HCT116 (cell line): Measurements from ENCODE around the gene ITPKA. TPM values are rescaled to one million over a fixed set of nuclear protein-coding genes. Genes with fewer than 3 reads are reported as not detected.

Source experiments
- ATAC-seq: fragments of 200-7000 bp; cut with Tn5 transposase; 2 replicates; pipeline ENCODE4 v1.9.1; 2020; ENCODE audit warnings: mild to moderate bottlenecking, moderate library complexity
- BruUV-seq: library from RNA; stranded (reverse); fragments of 400-500 nt; replicated peaks from 2 replicates; lab custom pipeline; 2021; lab: Mats Ljungman, UMichigan
- CTCF ChIA-PET: fragments of 300-600 bp; sonication (Branson Sonifier 250); formaldehyde crosslinking; loops from one replicate; lab custom pipeline; 2021; ENCODE audit warnings: antibody characterized with exemption; lab: Charles Lee
- POLR2A ChIA-PET: fragments of 300-600, 350-600 bp; sonication (Branson Sonifier 250); formaldehyde crosslinking; loops from one replicate; lab custom pipeline; 2021; ENCODE audit warnings: antibody characterized with exemption; lab: Charles Lee
- RAD21 ChIA-PET, 2 experiments: fragments of 300-600 bp; sonication (Branson Sonifier 250); formaldehyde crosslinking; loops; one replicate each; lab custom pipeline; 2023; ENCODE audit warnings: low total read pairs in 2 of 2; ENCODE audit not compliant: uncharacterized antibody in 2 of 2, unreplicated experiment in 2 of 2, low non-redundant PET in 1 of 2; lab: Charles Lee
- DNase-seq: peaks from one replicate; pipeline ENCODE4 v3.0.0-alpha.2; 2010; ENCODE audit warnings: low read depth, low spot score
- H2AFZ ChIP-seq: fragments of 200-600 bp; shearing (Covaris generic), sonication (generic); 2 replicates; pipeline ENCODE4 v1.6.1; 2017; ENCODE audit warnings: low read depth, mixed run types, mixed read lengths, antibody characterized with exemption, low read length; ENCODE audit not compliant: poor library complexity, severe bottlenecking
- H3K27ac ChIP-seq: 2 replicates; pipeline ENCODE4 v1.5.1; 2012; ENCODE audit warnings: low read depth, low read length
- H3K27me3 ChIP-seq: fragments of 200-600 bp; sonication (generic); 2 replicates; pipeline ENCODE4 v1.6.1; 2016; ENCODE audit warnings: mixed run types, low read length, mixed read lengths; ENCODE audit not compliant: insufficient read depth
- H3K36me3 ChIP-seq, 2 experiments: fragments of 200-500 bp in 1 of 2; fragments of 200-600 bp in 1 of 2; sonication (Bioruptor generic) in 1 of 2; sonication (generic) in 1 of 2; 2 replicates each; pipeline versions ENCODE4 v1.5.1 to v1.6.1; 2014 to 2016; ENCODE audit warnings: low read length in 2 of 2, inconsistent platforms in 1 of 2, mixed read lengths in 1 of 2, mixed run types in 1 of 2; ENCODE audit not compliant: insufficient read depth in 2 of 2, control insufficient read depth in 1 of 2
- H3K4me1 ChIP-seq, 2 experiments: fragments of 200-600 bp in 1 of 2; sonication (generic) in 1 of 2; 2 replicates each; pipeline versions ENCODE4 v1.5.1 to v1.6.1; 2012 to 2017; ENCODE audit warnings: low read length in 2 of 2, inconsistent platforms in 1 of 2, mild to moderate bottlenecking in 1 of 2, mixed read lengths in 1 of 2, mixed run types in 1 of 2, moderate library complexity in 1 of 2; ENCODE audit not compliant: insufficient read depth in 2 of 2, control insufficient read depth in 1 of 2
- H3K4me2 ChIP-seq: fragments of 200-600 bp; sonication (generic); 2 replicates; pipeline ENCODE4 v1.6.1; 2017; ENCODE audit warnings: mixed run types, low read length, mixed read lengths
- H3K4me3 ChIP-seq, 2 experiments: fragments of 200-600 bp in 1 of 2; sonication (generic) in 1 of 2; replicated peaks in 1 of 2; 2 replicates each; pipeline ENCODE4 v1.5.1; 2011 to 2016; ENCODE audit warnings: low read length in 2 of 2, control low read depth in 1 of 2, low read depth in 1 of 2, mild to moderate bottlenecking in 1 of 2, mixed read lengths in 1 of 2, mixed run types in 1 of 2
- H3K79me2 ChIP-seq: fragments of 200-600 bp; sonication (generic); 2 replicates; pipeline ENCODE4 v1.6.1; 2017; ENCODE audit warnings: mild to moderate bottlenecking, mixed run types, low read length, moderate library complexity, mixed read lengths; ENCODE audit not compliant: insufficient read depth
- H3K9ac ChIP-seq: fragments of 200-600 bp; sonication (generic); 2 replicates; pipeline ENCODE4 v1.6.1; 2016; ENCODE audit warnings: low read length, mixed read lengths
- H3K9me2 ChIP-seq: fragments of 200-600 bp; sonication (generic), shearing (Covaris generic); 2 replicates; pipeline ENCODE4 v1.6.1; 2017; ENCODE audit warnings: mixed run types, mild to moderate bottlenecking, moderate library complexity; ENCODE audit not compliant: insufficient read depth
- H3K9me3 ChIP-seq, 2 experiments: fragments of 200-500 bp in 1 of 2; fragments of 200-600 bp in 1 of 2; sonication (Bioruptor generic) in 1 of 2; sonication (generic) in 1 of 2; 2 replicates each; pipeline ENCODE4 v1.6.1; 2014 to 2017; ENCODE audit warnings: low read length in 2 of 2, mixed read lengths in 2 of 2, inconsistent platforms in 1 of 2, low read depth in 1 of 2, mild to moderate bottlenecking in 1 of 2, mixed run types in 1 of 2, moderate library complexity in 1 of 2; ENCODE audit not compliant: control insufficient read depth in 1 of 2, insufficient read depth in 1 of 2
- H4K20me1 ChIP-seq: fragments of 200-600 bp; sonication (generic), shearing (Covaris generic); 2 replicates; pipeline ENCODE4 v1.6.1; 2017; ENCODE audit warnings: mixed run types, mild to moderate bottlenecking, moderate library complexity; ENCODE audit not compliant: insufficient read depth
- CBX3 ChIP-seq: IDR thresholded peaks from 2 replicates; pipeline ENCODE4 v1.6.1; 2012; ENCODE audit warnings: low read depth
- CEBPB ChIP-seq: IDR thresholded peaks from 2 replicates; pipeline ENCODE4 v1.6.1; 2012; ENCODE audit warnings: low read depth
- EGR1 ChIP-seq: IDR thresholded peaks from 2 replicates; pipeline ENCODE4 v1.6.1; 2012; ENCODE audit warnings: low read depth
- ELF1 ChIP-seq: IDR thresholded peaks from 2 replicates; pipeline ENCODE4 v1.6.1; 2012; ENCODE audit warnings: low read depth, borderline replicate concordance
- EZH2 ChIP-seq: fragments of 200-600 bp; sonication (generic); IDR thresholded peaks from 2 replicates; pipeline ENCODE4 v1.6.1; 2017; ENCODE audit warnings: antibody characterized with exemption, mixed run types
- FOSL1 ChIP-seq: IDR thresholded peaks from 2 replicates; pipeline ENCODE4 v1.6.1; 2012; ENCODE audit warnings: low read depth
- JUND ChIP-seq: IDR thresholded peaks from 2 replicates; pipeline ENCODE4 v1.6.1; 2012
- POLR2A ChIP-seq: IDR thresholded peaks from 2 replicates; pipeline ENCODE4 v1.7.0; 2011; ENCODE audit warnings: borderline replicate concordance; ENCODE audit not compliant: insufficient read depth, insufficient read length; ENCODE audit errors: extremely low read depth
- SIN3A ChIP-seq: IDR thresholded peaks from 2 replicates; pipeline ENCODE4 v1.6.1; 2012; ENCODE audit warnings: low read depth
- SP1 ChIP-seq: IDR thresholded peaks from 2 replicates; pipeline ENCODE4 v1.6.1; 2012; ENCODE audit warnings: low read depth
- SRF ChIP-seq: IDR thresholded peaks from 2 replicates; pipeline ENCODE4 v1.6.1; 2012; ENCODE audit warnings: low read depth
- ZNF274 ChIP-seq: fragments of 200-500 bp; sonication (Bioruptor generic); IDR thresholded peaks from 2 replicates; pipeline ENCODE4 v1.6.1; 2014; ENCODE audit warnings: mild to moderate bottlenecking, low read depth, low read length, inconsistent platforms
- intact Hi-C: fragments of 100-400 bp; cut with micrococcal nuclease; formaldehyde crosslinking; loops from 2 replicates; pipeline ENCODE4 v1.10.0; 2022
- total RNA-seq: library from RNA; stranded (reverse); gene quantifications from one replicate; pipeline ENCODE4 v1.2.1, GENCODE V29; 2021; ENCODE audit not compliant: unreplicated experiment
- TF ChIP-seq, protein P1 (sequence below): IDR thresholded peaks from 2 replicates; pipeline ENCODE4 v1.6.1; 2012; ENCODE audit warnings: low read depth
- TF ChIP-seq, protein P2 (sequence below): IDR thresholded peaks from 2 replicates; pipeline ENCODE4 v1.6.1; 2011; ENCODE audit warnings: mild to moderate bottlenecking, low read length, moderate library complexity; ENCODE audit not compliant: insufficient replicate concordance; ENCODE audit errors: extremely low read depth
- TF ChIP-seq, protein P3 (sequence below), 3 experiments: fragments of 200-600 bp in 1 of 3; sonication (generic) in 1 of 3; IDR thresholded peaks in 2 of 3; conservative IDR thresholded peaks in 1 of 3; 2 replicates each; pipeline ENCODE4 v1.5.1; 2012 to 2017; ENCODE audit warnings: low read depth in 2 of 3, low read length in 2 of 3, antibody characterized with exemption in 1 of 3, borderline replicate concordance in 1 of 3, control low read depth in 1 of 3, mild to moderate bottlenecking in 1 of 3, mixed read lengths in 1 of 3, mixed run types in 1 of 3, moderate library complexity in 1 of 3; ENCODE audit not compliant: insufficient read depth in 1 of 3

The ITPKA gene
- total RNA-seq, 1 experiment from 2014 or later, result 10.8 TPM

DNA sequence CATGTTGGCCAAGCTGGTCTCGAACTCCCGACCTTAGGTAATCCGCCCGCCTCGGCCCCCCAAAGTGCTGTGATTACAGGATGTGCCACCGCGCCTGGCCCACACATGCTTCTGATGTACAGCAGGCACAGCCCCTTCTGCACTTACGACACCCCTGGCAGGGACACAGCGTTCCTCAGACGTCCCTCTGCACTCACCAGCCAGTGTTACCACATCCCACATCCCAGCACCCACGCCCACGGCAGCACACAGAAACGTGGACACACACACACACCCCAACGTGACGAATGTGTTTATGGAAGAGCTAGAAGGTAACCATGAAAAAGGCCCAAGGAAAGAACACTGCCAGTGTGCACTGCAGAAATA is 51.0 kb downstream of the ITPKA start:
- DNase-seq, result no peak
- H3K36me3 ChIP-seq, result no peaks in the 10 kb centered on the region
- H3K79me2 ChIP-seq, result peaks cover 22% of the 10 kb centered on the region; the same call in 1 of the 2 replicates
- H3K4me3 ChIP-seq, result peak overlapping the region; percentile 97 to 98
- TF ChIP-seq POLR2A (no peak), ELF1 (no peak), CBX3 (no peak), CEBPB (no peak), FOSL1 (no peak), EGR1 (no peak), EZH2 (no peak), JUND (no peak), SIN3A (no peak), SP1 (no peak), ZNF274 (no peak), SRF (no peak)
- TF ChIP-seq, protein P1, sequence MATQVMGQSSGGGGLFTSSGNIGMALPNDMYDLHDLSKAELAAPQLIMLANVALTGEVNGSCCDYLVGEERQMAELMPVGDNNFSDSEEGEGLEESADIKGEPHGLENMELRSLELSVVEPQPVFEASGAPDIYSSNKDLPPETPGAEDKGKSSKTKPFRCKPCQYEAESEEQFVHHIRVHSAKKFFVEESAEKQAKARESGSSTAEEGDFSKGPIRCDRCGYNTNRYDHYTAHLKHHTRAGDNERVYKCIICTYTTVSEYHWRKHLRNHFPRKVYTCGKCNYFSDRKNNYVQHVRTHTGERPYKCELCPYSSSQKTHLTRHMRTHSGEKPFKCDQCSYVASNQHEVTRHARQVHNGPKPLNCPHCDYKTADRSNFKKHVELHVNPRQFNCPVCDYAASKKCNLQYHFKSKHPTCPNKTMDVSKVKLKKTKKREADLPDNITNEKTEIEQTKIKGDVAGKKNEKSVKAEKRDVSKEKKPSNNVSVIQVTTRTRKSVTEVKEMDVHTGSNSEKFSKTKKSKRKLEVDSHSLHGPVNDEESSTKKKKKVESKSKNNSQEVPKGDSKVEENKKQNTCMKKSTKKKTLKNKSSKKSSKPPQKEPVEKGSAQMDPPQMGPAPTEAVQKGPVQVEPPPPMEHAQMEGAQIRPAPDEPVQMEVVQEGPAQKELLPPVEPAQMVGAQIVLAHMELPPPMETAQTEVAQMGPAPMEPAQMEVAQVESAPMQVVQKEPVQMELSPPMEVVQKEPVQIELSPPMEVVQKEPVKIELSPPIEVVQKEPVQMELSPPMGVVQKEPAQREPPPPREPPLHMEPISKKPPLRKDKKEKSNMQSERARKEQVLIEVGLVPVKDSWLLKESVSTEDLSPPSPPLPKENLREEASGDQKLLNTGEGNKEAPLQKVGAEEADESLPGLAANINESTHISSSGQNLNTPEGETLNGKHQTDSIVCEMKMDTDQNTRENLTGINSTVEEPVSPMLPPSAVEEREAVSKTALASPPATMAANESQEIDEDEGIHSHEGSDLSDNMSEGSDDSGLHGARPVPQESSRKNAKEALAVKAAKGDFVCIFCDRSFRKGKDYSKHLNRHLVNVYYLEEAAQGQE, result no peak
- TF ChIP-seq, protein P2, sequence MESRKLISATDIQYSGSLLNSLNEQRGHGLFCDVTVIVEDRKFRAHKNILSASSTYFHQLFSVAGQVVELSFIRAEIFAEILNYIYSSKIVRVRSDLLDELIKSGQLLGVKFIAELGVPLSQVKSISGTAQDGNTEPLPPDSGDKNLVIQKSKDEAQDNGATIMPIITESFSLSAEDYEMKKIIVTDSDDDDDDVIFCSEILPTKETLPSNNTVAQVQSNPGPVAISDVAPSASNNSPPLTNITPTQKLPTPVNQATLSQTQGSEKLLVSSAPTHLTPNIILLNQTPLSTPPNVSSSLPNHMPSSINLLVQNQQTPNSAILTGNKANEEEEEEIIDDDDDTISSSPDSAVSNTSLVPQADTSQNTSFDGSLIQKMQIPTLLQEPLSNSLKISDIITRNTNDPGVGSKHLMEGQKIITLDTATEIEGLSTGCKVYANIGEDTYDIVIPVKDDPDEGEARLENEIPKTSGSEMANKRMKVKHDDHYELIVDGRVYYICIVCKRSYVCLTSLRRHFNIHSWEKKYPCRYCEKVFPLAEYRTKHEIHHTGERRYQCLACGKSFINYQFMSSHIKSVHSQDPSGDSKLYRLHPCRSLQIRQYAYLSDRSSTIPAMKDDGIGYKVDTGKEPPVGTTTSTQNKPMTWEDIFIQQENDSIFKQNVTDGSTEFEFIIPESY, result no peak
- TF ChIP-seq, protein P3, sequence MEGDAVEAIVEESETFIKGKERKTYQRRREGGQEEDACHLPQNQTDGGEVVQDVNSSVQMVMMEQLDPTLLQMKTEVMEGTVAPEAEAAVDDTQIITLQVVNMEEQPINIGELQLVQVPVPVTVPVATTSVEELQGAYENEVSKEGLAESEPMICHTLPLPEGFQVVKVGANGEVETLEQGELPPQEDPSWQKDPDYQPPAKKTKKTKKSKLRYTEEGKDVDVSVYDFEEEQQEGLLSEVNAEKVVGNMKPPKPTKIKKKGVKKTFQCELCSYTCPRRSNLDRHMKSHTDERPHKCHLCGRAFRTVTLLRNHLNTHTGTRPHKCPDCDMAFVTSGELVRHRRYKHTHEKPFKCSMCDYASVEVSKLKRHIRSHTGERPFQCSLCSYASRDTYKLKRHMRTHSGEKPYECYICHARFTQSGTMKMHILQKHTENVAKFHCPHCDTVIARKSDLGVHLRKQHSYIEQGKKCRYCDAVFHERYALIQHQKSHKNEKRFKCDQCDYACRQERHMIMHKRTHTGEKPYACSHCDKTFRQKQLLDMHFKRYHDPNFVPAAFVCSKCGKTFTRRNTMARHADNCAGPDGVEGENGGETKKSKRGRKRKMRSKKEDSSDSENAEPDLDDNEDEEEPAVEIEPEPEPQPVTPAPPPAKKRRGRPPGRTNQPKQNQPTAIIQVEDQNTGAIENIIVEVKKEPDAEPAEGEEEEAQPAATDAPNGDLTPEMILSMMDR (IDR thresholded peaks at IDR 0.05 in 2 of 3, conservative IDR thresholded peaks at IDR 0.05 in 1 of 3; ENCODE audit: borderline replicate concordance in 1 of 3, insufficient read depth in 1 of 3, low read depth in 2 of 3, low read length in 2 of 3), result no peak
- TF ChIP-seq, all 23 proteins: peak for 0
- H3K4me2 ChIP-seq, result peak overlapping the region; percentile 86
- POLR2A ChIA-PET, result interaction anchor here (0.6 to 1.4 kb wide), 8 partner anchors 14 to 1067 kb away, joined by 3 to 6 read pairs (median 4); partner anchors contain the start of genes LTK and TYRO3
- H3K9ac ChIP-seq, result peak overlapping the region; percentile 88
- H3K27me3 ChIP-seq, result no peaks in the 10 kb centered on the region
- ATAC-seq, result no peak
- TSS peak; percentile 81 for BruUV-seq
- H3K4me1 ChIP-seq, result peaks cover 7 to 28% of the 10 kb centered on the region in 2 experiments
- no peaks in the 10 kb centered on the region for H3K9me3 ChIP-seq
- no peaks in the 10 kb centered on the region for H4K20me1 ChIP-seq
- no peaks in the 10 kb centered on the region for H3K9me2 ChIP-seq
- no peak overlapping the region for H2AFZ ChIP-seq
- RAD21 ChIA-PET, result no interaction called here
- H3K27ac ChIP-seq, result peak overlapping the region; percentile 75; the same call in 1 of the 2 replicates
- CTCF ChIA-PET, result interaction anchor here (1.4 to 1.7 kb wide), 2 partner anchors 13 to 79 kb away, joined by 4 to 8 read pairs; no protein-coding TSS in a partner anchor
- intact Hi-C loops, result no loop called here
